SK-N-SH (cell line): Measurements from ENCODE around the gene CCNY. TPM values are rescaled to one million over a fixed set of nuclear protein-coding genes. Genes with fewer than 3 reads are reported as not detected.

ENCODE experiments used
- CTCF ChIA-PET: fragments of 300-600, 350-600 bp; formaldehyde crosslinking; extraction: SDS; loops from one replicate; lab custom pipeline; 2021; lab: Yijun Ruan, JAX
- POLR2A ChIA-PET: fragments of 350-600 bp; sonication (Branson Sonifier 250); formaldehyde crosslinking; extraction: SDS; loops from one replicate; lab custom pipeline; 2020; ENCODE audit warnings: antibody characterized with exemption, inconsistent platforms; lab: Yijun Ruan, JAX
- DNase-seq: peaks from one replicate; pipeline ENCODE4 v3.0.0; 2012
- H2AFZ ChIP-seq: fragments of 200-600 bp; sonication (generic); 2 replicates; pipeline ENCODE4 v1.8.1; 2016; ENCODE audit warnings: antibody characterized with exemption, mild to moderate bottlenecking, low read depth
- H3F3A ChIP-seq: fragments of 200-600 bp; sonication (generic); replicated peaks from 2 replicates; pipeline ENCODE3; 2016; ENCODE audit warnings: antibody characterized with exemption, mild to moderate bottlenecking; ENCODE audit not compliant: insufficient read depth
- H3K27ac ChIP-seq, 2 experiments: fragments of 200-500 bp in 1 of 2; fragments of 200-600 bp in 1 of 2; sonication (Bioruptor generic) in 1 of 2; sonication (generic), shearing (Covaris generic) in 1 of 2; 2 replicates each; pipeline versions ENCODE4 v1.5.1 to v1.6.1; 2014 to 2016; ENCODE audit warnings: low read depth in 2 of 2, inconsistent platforms in 1 of 2, low read length in 1 of 2, mild to moderate bottlenecking in 1 of 2, mixed read lengths in 1 of 2
- H3K27me3 ChIP-seq: fragments of 200-600 bp; sonication (generic), shearing (Covaris generic); 2 replicates; pipeline ENCODE4 v1.6.1; 2016; ENCODE audit warnings: mixed run types; ENCODE audit not compliant: insufficient read depth
- H3K36me3 ChIP-seq, 2 experiments: fragments of 200-500 bp in 1 of 2; fragments of 200-600 bp in 1 of 2; sonication (Bioruptor generic) in 1 of 2; sonication (generic) in 1 of 2; replicated peaks in 1 of 2; 2 replicates each; pipeline versions ENCODE3 to v1.5.1; 2014 to 2016; ENCODE audit warnings: low read length in 1 of 2, mild to moderate bottlenecking in 1 of 2; ENCODE audit not compliant: insufficient read depth in 2 of 2, control insufficient read depth in 1 of 2
- H3K4me1 ChIP-seq, 2 experiments: fragments of 200-500 bp in 1 of 2; fragments of 200-600 bp in 1 of 2; sonication (Bioruptor generic) in 1 of 2; sonication (generic), shearing (Covaris generic) in 1 of 2; 2 replicates each; pipeline versions ENCODE4 v1.5.1 to v1.6.1; 2014 to 2016; ENCODE audit warnings: low read depth in 1 of 2, low read length in 1 of 2, mixed run types in 1 of 2; ENCODE audit not compliant: insufficient read depth in 2 of 2, control insufficient read depth in 1 of 2
- H3K4me2 ChIP-seq: fragments of 200-600 bp; sonication (generic), shearing (Covaris generic); 2 replicates; pipeline ENCODE4 v1.6.1; 2017; ENCODE audit warnings: mixed run types
- H3K4me3 ChIP-seq, 2 experiments: fragments of 200-500 bp in 1 of 2; fragments of 200-600 bp in 1 of 2; sonication (Bioruptor generic) in 1 of 2; sonication (generic), shearing (Covaris generic) in 1 of 2; 2 replicates each; pipeline versions ENCODE4 v1.5.1 to v1.8.1; 2014 to 2016; ENCODE audit warnings: low read depth in 2 of 2, inconsistent platforms in 1 of 2, low read length in 1 of 2, mild to moderate bottlenecking in 1 of 2, mixed read lengths in 1 of 2, moderate library complexity in 1 of 2
- H3K79me2 ChIP-seq: fragments of 200-600 bp; sonication (generic); 2 replicates; pipeline ENCODE4 v1.8.1; 2017; ENCODE audit warnings: mild to moderate bottlenecking; ENCODE audit not compliant: insufficient read depth
- H3K9ac ChIP-seq: fragments of 200-600 bp; sonication (generic); 2 replicates; pipeline ENCODE4 v1.6.1; 2017; ENCODE audit warnings: mixed run types
- H3K9me2 ChIP-seq: fragments of 200-600 bp; sonication (generic); 2 replicates; pipeline ENCODE4 v1.6.1; 2017; ENCODE audit warnings: mixed run types
- H3K9me3 ChIP-seq: fragments of 200-600 bp; sonication (generic); 2 replicates; pipeline ENCODE4 v1.6.1; 2017; ENCODE audit warnings: mixed run types, mild to moderate bottlenecking, moderate library complexity
- H4K20me1 ChIP-seq: fragments of 200-600 bp; sonication (generic); 2 replicates; pipeline ENCODE4 v1.6.1; 2017; ENCODE audit warnings: mild to moderate bottlenecking, mixed run types; ENCODE audit not compliant: insufficient read depth
- CHD2 ChIP-seq: fragments of 150-350 bp; IDR thresholded peaks from 2 replicates; pipeline ENCODE4 v1.6.1; 2018; ENCODE audit warnings: low read length; ENCODE audit not compliant: partially characterized antibody
- EZH2phosphoT487 ChIP-seq: fragments of 200-600 bp; sonication (generic); IDR thresholded peaks from 2 replicates; pipeline ENCODE4 v1.6.1; 2017; ENCODE audit warnings: low read depth, mixed run types, mild to moderate bottlenecking, antibody characterized with exemption, moderate library complexity, borderline replicate concordance
- FOXM1 ChIP-seq: IDR thresholded peaks from 2 replicates; pipeline ENCODE4 v1.4.0; 2012; ENCODE audit warnings: low read depth, mild to moderate bottlenecking
- GABPA ChIP-seq: IDR thresholded peaks from 2 replicates; pipeline ENCODE4 v1.4.0; 2012; ENCODE audit warnings: low read depth, mild to moderate bottlenecking
- GATA2 ChIP-seq: sonication (generic); formaldehyde crosslinking; IDR thresholded peaks from 2 replicates; pipeline ENCODE4 v1.5.0; 2020; ENCODE audit warnings: mild to moderate bottlenecking, missing genetic modification reagents
- MAX ChIP-seq: IDR thresholded peaks from 2 replicates; pipeline ENCODE4 v1.4.0; 2012; ENCODE audit warnings: low read depth
- MEF2A ChIP-seq: IDR thresholded peaks from 2 replicates; pipeline ENCODE4 v1.4.0; 2012; ENCODE audit warnings: low read depth, borderline replicate concordance
- NFIC ChIP-seq: IDR thresholded peaks from 2 replicates; pipeline ENCODE4 v1.4.0; 2012; ENCODE audit warnings: borderline replicate concordance
- NRF1 ChIP-seq: IDR thresholded peaks from 2 replicates; pipeline ENCODE4 v1.6.1; 2012; ENCODE audit warnings: low read depth, mild to moderate bottlenecking, low read length
- PBX3 ChIP-seq: IDR thresholded peaks from 2 replicates; pipeline ENCODE4; 2012
- RAD21 ChIP-seq: IDR thresholded peaks from 2 replicates; pipeline ENCODE4 v1.6.1; 2012; ENCODE audit warnings: mild to moderate bottlenecking, low read length
- RCOR1 ChIP-seq: fragments of 150-350 bp; IDR thresholded peaks from 2 replicates; pipeline ENCODE4 v1.6.1; 2017; ENCODE audit warnings: antibody characterized with exemption, low read length
- REST ChIP-seq: IDR thresholded peaks from 2 replicates; pipeline ENCODE4 v1.6.1; 2012; ENCODE audit warnings: mild to moderate bottlenecking, low read depth, low read length, moderate library complexity
- SIN3A ChIP-seq: IDR thresholded peaks from 2 replicates; pipeline ENCODE4 v1.6.1; 2012; ENCODE audit warnings: low read depth, mild to moderate bottlenecking, low read length, moderate library complexity, borderline replicate concordance
- TEAD4 ChIP-seq: IDR thresholded peaks from 2 replicates; pipeline ENCODE4 v1.4.0; 2012; ENCODE audit warnings: mild to moderate bottlenecking, borderline replicate concordance; ENCODE audit not compliant: insufficient read depth
- ZBTB33 ChIP-seq: IDR thresholded peaks from 2 replicates; pipeline ENCODE4 v1.4.0; 2012; ENCODE audit warnings: low read depth, borderline replicate concordance
- WGBS: methylation state at CpG from one replicate; pipeline ENCODE4 v1.1.6; 2017; ENCODE audit warnings: low lambda C conversion rate; 5-methylcytosine and 5-hydroxymethylcytosine counted together
- polyA plus RNA-seq, 3 experiments: library from polyadenylated mRNA; depleted of rRNA; stranded (reverse); fragments of >200 nt; gene quantifications; 2 replicates each; pipeline ENCODE4 v1.2.3, GENCODE V29; 2012

Gene CCNY
- polyA plus RNA-seq, 1 of the 3 experiments (the other 2 are of a cell fraction): 29.4 TPM

- no peak for TF ChIP-seq SIN3A
These were observed 172.3 kb downstream of the CCNY start (continued) for GRCh38 chr10:35508647-35509046.

GRCh38 chr10:35510891-35511290, 174.6 kb downstream of the CCNY start:
- Histone ChIP-seq H4K20me1 (peaks cover 17% of the 10 kb centered on the region; the same call in 1 of the 2 replicates), H3K9me2 (no peaks in the 10 kb centered on the region), H3K4me1 (no peaks in the 10 kb centered on the region; a peak in 1 of 4 replicates), H2AFZ (no peak overlapping the region), H3K36me3 (peaks cover 2 to 8% of the 10 kb centered on the region in 2 experiments), H3K9me3 (no peaks in the 10 kb centered on the region), H3K4me2 (no peak overlapping the region), H3K27ac (no peak overlapping the region), H3K79me2 (peaks cover 27% of the 10 kb centered on the region), H3K9ac (no peak overlapping the region), H3F3A (no peaks in the 10 kb centered on the region), H3K27me3 (no peaks in the 10 kb centered on the region), H3K4me3 (no peak overlapping the region)
- WGBS: 93% methylated on average over 8 of the region's 8 CpGs
- DNase-seq: no peak
- no peak for TF ChIP-seq RCOR1
- TF ChIP-seq ZBTB33: no peak
- no peak for TF ChIP-seq GABPA
- no peak for TF ChIP-seq PBX3
- no peak for TF ChIP-seq GATA2 (CRISPR knock-in tag)
- no peak for TF ChIP-seq REST
- no peak for TF ChIP-seq MEF2A
- no peak for TF ChIP-seq FOXM1
- TF ChIP-seq EZH2phosphoT487: no peak
- TF ChIP-seq RAD21: no peak
- no peak for TF ChIP-seq NFIC
- TF ChIP-seq CHD2: no peak
- no peak for TF ChIP-seq TEAD4
- TF ChIP-seq NRF1: no peak
- no peak for TF ChIP-seq MAX
- CTCF ChIA-PET: no interaction called here
- POLR2A ChIA-PET: no interaction called here
